ENCODE results near the gene FAM184A.

DNA sequence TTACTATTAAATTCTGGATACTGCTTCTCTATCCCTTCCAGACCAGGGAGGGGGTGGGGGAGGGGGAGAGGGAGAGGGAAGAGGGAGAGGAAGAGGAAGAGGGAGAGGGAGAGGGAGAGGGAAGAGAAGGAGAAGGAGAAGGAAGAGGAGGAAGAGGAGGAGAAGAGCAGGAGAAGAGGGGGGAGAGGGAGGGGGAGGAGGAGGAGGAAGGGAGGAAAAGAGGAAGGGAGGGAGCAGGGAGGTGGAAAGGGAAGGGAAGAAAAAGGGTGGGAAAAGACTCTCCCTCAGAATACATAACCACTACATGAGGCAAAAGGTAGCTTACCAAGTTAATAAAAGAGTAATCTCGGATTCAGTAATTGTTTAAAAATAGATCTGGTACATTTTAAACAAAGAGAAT lies 46.0 kb downstream of the FAM184A start:
- TF ChIP-seq POLR2A (IDR thresholded peaks at IDR 0.05; ENCODE audit: control extremely low read depth in 1 of 2, low read depth in 2 of 2, low read length in 2 of 2): no peak
- TF ChIP-seq CTCF (IDR thresholded peaks at IDR 0.05; ENCODE audit: control extremely low read depth in 1 of 3, insufficient read depth in 1 of 3, low read depth in 1 of 3, low read length in 3 of 3): no peak
- TF ChIP-seq EP300 (IDR thresholded peaks at IDR 0.05; ENCODE audit: borderline replicate concordance in 1 of 2, low read depth in 2 of 2, low read length in 2 of 2): no peak
- no peak for TF ChIP-seq POLR2AphosphoS5 (IDR thresholded peaks at IDR 0.05; ENCODE audit: low read depth, low read length)
- TF ChIP-seq KDM4A (IDR thresholded peaks at IDR 0.05; ENCODE audit: low read depth, low read length, severe bottlenecking): no peak
- TF ChIP-seq CREB1 (IDR thresholded peaks at IDR 0.05): no peak
- TF ChIP-seq, protein P1, sequence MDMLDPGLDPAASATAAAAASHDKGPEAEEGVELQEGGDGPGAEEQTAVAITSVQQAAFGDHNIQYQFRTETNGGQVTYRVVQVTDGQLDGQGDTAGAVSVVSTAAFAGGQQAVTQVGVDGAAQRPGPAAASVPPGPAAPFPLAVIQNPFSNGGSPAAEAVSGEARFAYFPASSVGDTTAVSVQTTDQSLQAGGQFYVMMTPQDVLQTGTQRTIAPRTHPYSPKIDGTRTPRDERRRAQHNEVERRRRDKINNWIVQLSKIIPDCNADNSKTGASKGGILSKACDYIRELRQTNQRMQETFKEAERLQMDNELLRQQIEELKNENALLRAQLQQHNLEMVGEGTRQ (IDR thresholded peaks at IDR 0.05; ENCODE audit: low read length): no peak
- TF ChIP-seq RAD21 (IDR thresholded peaks at IDR 0.05 in 1 of 2, conservative IDR thresholded peaks at IDR 0.05 in 1 of 2; ENCODE audit: low read depth in 2 of 2, low read length in 2 of 2): no peak
- no peak for TF ChIP-seq JUN (IDR thresholded peaks at IDR 0.05; ENCODE audit: low read depth, low read length)
- TF ChIP-seq HDAC6 (IDR thresholded peaks at IDR 0.05; ENCODE audit: low read depth, low read length): no peak
- TF ChIP-seq, protein P2, sequence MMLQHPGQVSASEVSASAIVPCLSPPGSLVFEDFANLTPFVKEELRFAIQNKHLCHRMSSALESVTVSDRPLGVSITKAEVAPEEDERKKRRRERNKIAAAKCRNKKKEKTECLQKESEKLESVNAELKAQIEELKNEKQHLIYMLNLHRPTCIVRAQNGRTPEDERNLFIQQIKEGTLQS (IDR thresholded peaks at IDR 0.05; ENCODE audit: insufficient read depth, low read depth, low read length): no peak
